T-helper 9 cell (primary cell): ENCODE data around the gene JADE2.
"Not testable (repeated sequence)": the region's sequence is repeated elsewhere in the genome, so short reads cannot be mapped to it uniquely, and the experiment has no call there.

ENCODE experiments used
- DNase-seq: peaks from one replicate; pipeline ENCODE4 v3.0.0-alpha.2; 2020

Gene JADE2

GRCh38 chr5:134554319-134555222 lies 29.1 kb downstream of the JADE2 start:
- peak; percentile 40 for DNase-seq

- DNase-seq = no peak
Measured at GRCh38 chr5:134555223-134555889, 29.9 kb downstream of the JADE2 start.

GRCh38 chr5:134555890-134556311 lies 30.4 kb downstream of the JADE2 start:
- peak; percentile 78 for DNase-seq

- DNase-seq = not testable (repeated sequence)
Measured at GRCh38 chr5:134556588-134556987, 31.1 kb downstream of the JADE2 start.

- no peak for DNase-seq
Measured at GRCh38 chr5:134556994-134557393, 31.5 kb downstream of the JADE2 start.

GRCh38 chr5:134559672-134560071 lies 34.2 kb downstream of the JADE2 start:
- no peak for DNase-seq

GRCh38 chr5:134560698-134561097 lies 35.2 kb downstream of the JADE2 start:
- DNase-seq = no peak

GRCh38 chr5:134561871-134562296 lies 36.4 kb downstream of the JADE2 start:
- no peak for DNase-seq

GRCh38 chr5:134563221-134563620 lies 37.8 kb downstream of the JADE2 start:
- no peak for DNase-seq

- DNase-seq = no peak
Measured at GRCh38 chr5:134563962-134564361, 38.5 kb downstream of the JADE2 start.

GRCh38 chr5:134564396-134564795 lies 38.9 kb downstream of the JADE2 start:
- DNase-seq = no peak

- DNase-seq = no peak
Measured at GRCh38 chr5:134565791-134566740, 40.6 kb downstream of the JADE2 start.

- no peak for DNase-seq
Measured at GRCh38 chr5:134566741-134567221, 41.3 kb downstream of the JADE2 start.

GRCh38 chr5:134567641-134568336 lies 42.3 kb downstream of the JADE2 start:
- no peak for DNase-seq

- DNase-seq = no peak
Measured at GRCh38 chr5:134568337-134568700, 42.8 kb downstream of the JADE2 start.

GRCh38 chr5:134568761-134569695 lies 43.6 kb downstream of the JADE2 start:
- no peak for DNase-seq

GRCh38 chr5:134569758-134570364 lies 44.4 kb downstream of the JADE2 start:
- no peak for DNase-seq

GRCh38 chr5:134570365-134570758 lies 44.9 kb downstream of the JADE2 start:
- DNase-seq = no peak

- no peak for DNase-seq
Measured at GRCh38 chr5:134570886-134571285, 45.4 kb downstream of the JADE2 start.

GRCh38 chr5:134571693-134572405 lies 46.4 kb downstream of the JADE2 start:
- no peak for DNase-seq
